ENCODE measurements around the gene EPS8L2. TPM values are rescaled to one million over a fixed set of nuclear protein-coding genes. Genes with fewer than 3 reads are reported as not detected.

The EPS8L2 gene
- total RNA-seq, 1 donor from 2014 or later, result 76.7 TPM

DNA sequence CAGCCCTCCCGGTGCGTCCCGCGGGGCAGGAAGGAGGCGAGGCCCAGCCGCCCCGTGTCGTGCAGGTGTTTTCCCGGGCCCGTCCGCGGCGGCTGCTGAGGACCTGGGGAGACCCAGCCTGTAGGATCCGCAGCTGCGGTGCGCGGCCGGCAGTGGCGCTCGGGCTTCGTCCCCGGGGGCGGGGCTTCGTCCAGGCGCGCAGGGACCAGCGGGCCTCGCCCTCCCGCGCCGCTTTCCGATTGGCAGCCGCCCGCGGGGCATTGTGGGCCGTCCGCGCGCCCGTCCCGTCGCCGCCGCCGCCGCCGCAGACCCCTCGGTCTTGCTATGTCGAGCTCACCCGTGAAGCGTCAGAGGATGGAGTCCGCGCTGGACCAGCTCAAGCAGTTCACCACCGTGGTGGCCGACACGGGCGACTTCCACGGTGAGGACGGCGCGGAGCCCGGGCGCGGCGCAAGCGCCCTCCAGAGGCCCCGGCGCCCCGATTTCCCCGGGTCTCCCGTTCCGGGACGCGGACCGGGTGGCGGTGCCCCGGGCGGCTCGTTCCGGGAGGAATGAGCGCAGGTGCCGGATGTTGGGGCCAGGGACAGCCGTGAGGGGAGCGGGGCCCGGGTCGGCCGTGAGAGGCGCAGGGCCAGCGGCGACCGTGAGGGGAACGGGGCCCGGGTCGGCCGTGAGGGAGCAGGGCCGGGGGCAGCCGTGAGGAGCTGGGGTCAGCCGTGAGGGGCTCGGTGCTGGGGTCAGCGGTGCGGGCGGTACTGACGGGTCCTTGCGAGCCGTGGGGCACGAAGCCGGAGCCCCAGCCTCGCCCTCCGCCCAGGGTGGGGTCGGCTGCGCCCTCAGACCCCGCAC lies 41.4 kb downstream of the EPS8L2 start, which contains the start of gene TALDO1:
Gene TALDO1 (plus strand): TSS at position 307 of the 849 bp plus-strand sequence. CDS start 18 bp downstream, at position 325.
- intact Hi-C loops (cut with DNase I), result loop anchor here (1.0 to 5.0 kb wide), 4 partner anchors 19 to 179 kb away; partner anchors contain the start of genes GATD1 and SLC25A22

DNA sequence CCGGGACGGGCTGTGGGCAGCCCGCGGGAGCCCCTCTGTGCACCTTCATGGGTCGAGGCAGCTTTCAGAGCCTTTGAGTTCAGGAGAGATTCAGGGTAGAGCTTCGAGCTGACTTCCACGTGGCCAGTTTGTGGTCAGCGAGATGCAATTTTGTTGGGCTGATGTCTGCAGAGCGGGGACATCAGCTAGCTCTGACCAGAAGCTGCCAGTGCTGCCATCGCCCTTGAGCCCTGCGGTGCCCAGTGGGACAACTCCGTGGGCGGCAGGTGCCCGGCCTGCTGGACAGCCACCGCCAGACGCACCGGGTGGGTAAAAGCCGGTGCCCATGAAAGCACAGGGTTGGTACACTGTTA lies 42.0 kb downstream of the EPS8L2 start:
- Histone ChIP-seq H3K27ac (peak overlapping the region; percentile 94 to 97), H3K36me3 (peaks cover 0 to 7% of the 10 kb centered on the region in 2 donors), H3K4me3 (peak overlapping the region; percentile 98 to 99), H3K4me1 (peaks cover 0 to 18% of the 10 kb centered on the region in 2 donors), H3K9me3 (no peaks in the 10 kb centered on the region), H3K27me3 (no peaks in the 10 kb centered on the region)
- TF ChIP-seq, protein P1, sequence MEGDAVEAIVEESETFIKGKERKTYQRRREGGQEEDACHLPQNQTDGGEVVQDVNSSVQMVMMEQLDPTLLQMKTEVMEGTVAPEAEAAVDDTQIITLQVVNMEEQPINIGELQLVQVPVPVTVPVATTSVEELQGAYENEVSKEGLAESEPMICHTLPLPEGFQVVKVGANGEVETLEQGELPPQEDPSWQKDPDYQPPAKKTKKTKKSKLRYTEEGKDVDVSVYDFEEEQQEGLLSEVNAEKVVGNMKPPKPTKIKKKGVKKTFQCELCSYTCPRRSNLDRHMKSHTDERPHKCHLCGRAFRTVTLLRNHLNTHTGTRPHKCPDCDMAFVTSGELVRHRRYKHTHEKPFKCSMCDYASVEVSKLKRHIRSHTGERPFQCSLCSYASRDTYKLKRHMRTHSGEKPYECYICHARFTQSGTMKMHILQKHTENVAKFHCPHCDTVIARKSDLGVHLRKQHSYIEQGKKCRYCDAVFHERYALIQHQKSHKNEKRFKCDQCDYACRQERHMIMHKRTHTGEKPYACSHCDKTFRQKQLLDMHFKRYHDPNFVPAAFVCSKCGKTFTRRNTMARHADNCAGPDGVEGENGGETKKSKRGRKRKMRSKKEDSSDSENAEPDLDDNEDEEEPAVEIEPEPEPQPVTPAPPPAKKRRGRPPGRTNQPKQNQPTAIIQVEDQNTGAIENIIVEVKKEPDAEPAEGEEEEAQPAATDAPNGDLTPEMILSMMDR (IDR thresholded peaks at IDR 0.05), result no peak
- DNase-seq (ENCODE audit: low spot score in 2 of 2), result no peak
- intact Hi-C loops (cut with DNase I), result loop anchor here (5.0 kb wide), 1 partner anchor 49 kb away; the partner anchor contains the start of gene SLC25A22

More for the DNA sequence above, 41.4 kb downstream of the EPS8L2 start, which contains the start of gene TALDO1:
- TF ChIP-seq, protein P1 (IDR thresholded peaks at IDR 0.05), result peak in 2 of 3 experiments; percentile 16 to 34
- peak within 1 kb of the TSS; percentile 98 to 99 for H3K4me3 ChIP-seq
- peaks cover 0 to 1% of the 10 kb centered on the region in 2 donors for H3K36me3 ChIP-seq
- H3K9me3 ChIP-seq, result no peaks in the 10 kb centered on the region
- H3K27me3 ChIP-seq, result no peaks in the 10 kb centered on the region
- H3K27ac ChIP-seq, result peak within 1 kb of the TSS; percentile 94 to 97
- H3K4me1 ChIP-seq, result peaks cover 0 to 18% of the 10 kb centered on the region in 2 donors
- peak; percentile 50 to 94 for DNase-seq (ENCODE audit: low spot score in 2 of 2)

DNA sequence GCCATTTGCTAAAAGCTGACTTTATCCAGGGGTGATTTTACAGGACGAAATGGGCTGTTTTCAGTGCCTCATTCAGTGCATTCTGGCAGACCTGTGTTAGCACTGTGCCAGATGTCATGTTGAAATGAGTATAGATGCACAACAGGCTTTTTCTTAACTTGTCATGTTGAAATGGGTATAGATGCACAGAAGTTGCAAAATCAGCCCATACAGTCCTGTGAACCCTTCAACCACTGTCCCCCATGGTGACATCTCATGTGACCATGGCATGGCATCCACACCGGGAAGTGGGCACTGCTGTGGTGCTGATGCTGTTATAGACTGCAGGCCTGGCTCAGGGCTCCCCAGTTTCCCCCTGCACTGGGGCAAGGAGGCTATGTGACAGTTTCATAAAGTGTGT lies 43.7 kb downstream of the EPS8L2 start:
- no peak for DNase-seq (ENCODE audit: low spot score in 2 of 2)
- TF ChIP-seq, protein P1 (IDR thresholded peaks at IDR 0.05), result no peak
- Histone ChIP-seq H3K4me1 (peaks cover 0 to 18% of the 10 kb centered on the region in 2 donors), H3K27ac (no peak overlapping the region), H3K27me3 (no peaks in the 10 kb centered on the region), H3K9me3 (no peaks in the 10 kb centered on the region), H3K36me3 (peaks cover 0 to 8% of the 10 kb centered on the region in 2 donors), H3K4me3 (no peak overlapping the region)
- intact Hi-C loops (cut with DNase I), result loop anchor here (5.0 kb wide), 1 partner anchor 48 kb away; the partner anchor contains the start of gene SLC25A22

DNA sequence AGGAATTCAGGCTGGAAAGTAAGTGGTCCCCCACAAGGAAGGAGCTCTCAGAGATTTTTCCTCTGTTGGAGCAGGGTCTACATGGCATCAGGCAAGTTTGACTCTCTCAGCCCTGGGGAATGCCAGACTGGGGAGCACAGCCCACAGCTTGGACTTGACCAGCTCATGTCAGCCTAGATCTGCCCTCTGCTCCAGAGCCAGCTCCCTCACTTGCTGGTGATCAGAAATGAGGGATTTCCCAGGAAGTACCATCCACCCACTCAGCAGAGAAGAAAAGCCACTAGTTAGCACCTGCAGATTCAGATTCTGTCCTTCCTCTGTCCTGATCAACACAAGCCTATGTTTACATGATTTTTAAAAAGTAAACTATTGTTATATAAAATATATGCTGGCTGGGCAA lies 54.2 kb downstream of the EPS8L2 start:
- intact Hi-C loops (cut with DNase I), result no loop called here
- Histone ChIP-seq H3K36me3 (peaks cover 83 to 87% of the 10 kb centered on the region in 2 donors), H3K27ac (no peak overlapping the region), H3K4me1 (no peaks in the 10 kb centered on the region), H3K27me3 (no peaks in the 10 kb centered on the region), H3K4me3 (no peak overlapping the region), H3K9me3 (no peaks in the 10 kb centered on the region)
- no peak for DNase-seq (ENCODE audit: low spot score in 2 of 2)
- TF ChIP-seq, protein P1 (IDR thresholded peaks at IDR 0.05), result no peak

DNA sequence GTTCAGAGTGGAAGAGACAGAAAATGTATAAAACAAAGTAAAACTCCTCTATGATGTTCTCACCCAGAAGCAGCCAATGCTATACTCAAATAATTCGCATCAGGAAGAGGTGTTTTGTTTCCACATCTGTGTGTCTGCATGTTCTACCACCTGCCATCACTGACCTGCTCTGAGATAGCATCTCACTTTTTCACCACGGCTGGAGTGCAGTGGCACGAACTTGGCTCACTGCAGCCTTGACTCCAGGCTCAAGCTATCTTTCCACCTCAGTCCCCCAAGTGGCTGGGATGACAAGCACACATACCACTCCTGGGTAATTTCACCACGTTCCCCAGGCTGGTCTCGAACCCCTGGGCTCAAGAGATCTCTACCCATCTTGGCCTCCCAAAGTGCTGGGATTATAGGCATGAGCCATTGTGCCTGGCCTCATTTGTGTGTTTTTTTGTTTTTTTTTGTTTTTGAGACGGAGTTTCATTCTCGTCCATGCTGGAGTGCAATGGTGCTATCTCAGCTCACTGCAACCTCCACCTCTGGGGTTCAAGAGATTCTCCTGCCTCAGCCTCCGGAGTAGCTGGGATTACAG lies 55.6 kb downstream of the EPS8L2 start:
- no peaks in the 10 kb centered on the region for H3K4me1 ChIP-seq
- H3K36me3 ChIP-seq, result peaks cover 86 to 91% of the 10 kb centered on the region in 2 donors
- TF ChIP-seq, protein P1 (IDR thresholded peaks at IDR 0.05), result no peak
- no peaks in the 10 kb centered on the region for H3K27me3 ChIP-seq
- H3K4me3 ChIP-seq, result no peak overlapping the region
- intact Hi-C loops (cut with DNase I), result no loop called here
- DNase-seq (ENCODE audit: low spot score in 2 of 2), result no peak
- H3K27ac ChIP-seq, result no peak overlapping the region
- H3K9me3 ChIP-seq, result no peaks in the 10 kb centered on the region

All from ascending aorta (tissue), 2 donors.